Measurements from ENCODE around the gene MISP3.

DNA sequence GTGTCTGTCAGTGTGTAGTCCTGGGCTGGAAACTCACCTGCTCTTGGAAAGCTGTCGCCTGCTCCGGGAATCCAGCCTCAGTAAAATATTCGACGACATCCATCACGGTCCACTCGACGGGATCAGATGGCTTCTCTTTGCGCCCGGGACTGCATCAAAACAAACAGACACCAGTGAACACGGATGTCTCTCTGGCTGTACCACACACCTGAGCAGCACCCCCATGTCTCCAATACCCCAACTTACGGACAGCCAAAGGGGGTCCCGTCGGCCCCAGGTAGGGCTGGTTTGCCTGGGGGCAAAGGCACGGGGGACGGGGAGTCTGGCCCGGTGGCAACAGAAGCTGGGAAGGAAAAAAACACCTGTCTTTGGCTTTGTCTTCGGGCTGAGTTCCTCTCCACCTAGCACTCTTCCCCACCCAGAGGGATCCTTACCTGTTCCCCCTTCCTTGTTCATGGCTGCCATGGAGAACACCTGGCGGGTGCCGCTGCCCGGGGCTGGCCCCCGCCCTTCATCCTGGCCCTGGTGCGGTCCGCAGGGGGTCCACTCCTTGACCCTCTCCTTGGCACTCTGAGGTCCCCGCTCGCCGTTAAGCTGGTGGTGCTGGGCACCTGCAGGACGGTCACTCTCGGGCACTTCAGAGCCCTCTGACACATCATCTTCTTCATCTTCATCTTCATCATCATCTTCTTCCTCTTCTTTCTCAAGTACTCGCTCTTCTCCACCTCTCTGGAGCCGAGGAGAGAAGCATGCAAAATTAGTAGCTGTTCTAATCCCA lies 16.2 kb downstream of the MISP3 start:
- TF ChIP-seq, protein P1, sequence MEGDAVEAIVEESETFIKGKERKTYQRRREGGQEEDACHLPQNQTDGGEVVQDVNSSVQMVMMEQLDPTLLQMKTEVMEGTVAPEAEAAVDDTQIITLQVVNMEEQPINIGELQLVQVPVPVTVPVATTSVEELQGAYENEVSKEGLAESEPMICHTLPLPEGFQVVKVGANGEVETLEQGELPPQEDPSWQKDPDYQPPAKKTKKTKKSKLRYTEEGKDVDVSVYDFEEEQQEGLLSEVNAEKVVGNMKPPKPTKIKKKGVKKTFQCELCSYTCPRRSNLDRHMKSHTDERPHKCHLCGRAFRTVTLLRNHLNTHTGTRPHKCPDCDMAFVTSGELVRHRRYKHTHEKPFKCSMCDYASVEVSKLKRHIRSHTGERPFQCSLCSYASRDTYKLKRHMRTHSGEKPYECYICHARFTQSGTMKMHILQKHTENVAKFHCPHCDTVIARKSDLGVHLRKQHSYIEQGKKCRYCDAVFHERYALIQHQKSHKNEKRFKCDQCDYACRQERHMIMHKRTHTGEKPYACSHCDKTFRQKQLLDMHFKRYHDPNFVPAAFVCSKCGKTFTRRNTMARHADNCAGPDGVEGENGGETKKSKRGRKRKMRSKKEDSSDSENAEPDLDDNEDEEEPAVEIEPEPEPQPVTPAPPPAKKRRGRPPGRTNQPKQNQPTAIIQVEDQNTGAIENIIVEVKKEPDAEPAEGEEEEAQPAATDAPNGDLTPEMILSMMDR (IDR thresholded peaks at IDR 0.05): no peak
- TF ChIP-seq POLR2A (IDR thresholded peaks at IDR 0.05) (no peak), POLR2AphosphoS5 (IDR thresholded peaks at IDR 0.05) (no peak)
